ENCODE results near the gene GSTO2.

DNA sequence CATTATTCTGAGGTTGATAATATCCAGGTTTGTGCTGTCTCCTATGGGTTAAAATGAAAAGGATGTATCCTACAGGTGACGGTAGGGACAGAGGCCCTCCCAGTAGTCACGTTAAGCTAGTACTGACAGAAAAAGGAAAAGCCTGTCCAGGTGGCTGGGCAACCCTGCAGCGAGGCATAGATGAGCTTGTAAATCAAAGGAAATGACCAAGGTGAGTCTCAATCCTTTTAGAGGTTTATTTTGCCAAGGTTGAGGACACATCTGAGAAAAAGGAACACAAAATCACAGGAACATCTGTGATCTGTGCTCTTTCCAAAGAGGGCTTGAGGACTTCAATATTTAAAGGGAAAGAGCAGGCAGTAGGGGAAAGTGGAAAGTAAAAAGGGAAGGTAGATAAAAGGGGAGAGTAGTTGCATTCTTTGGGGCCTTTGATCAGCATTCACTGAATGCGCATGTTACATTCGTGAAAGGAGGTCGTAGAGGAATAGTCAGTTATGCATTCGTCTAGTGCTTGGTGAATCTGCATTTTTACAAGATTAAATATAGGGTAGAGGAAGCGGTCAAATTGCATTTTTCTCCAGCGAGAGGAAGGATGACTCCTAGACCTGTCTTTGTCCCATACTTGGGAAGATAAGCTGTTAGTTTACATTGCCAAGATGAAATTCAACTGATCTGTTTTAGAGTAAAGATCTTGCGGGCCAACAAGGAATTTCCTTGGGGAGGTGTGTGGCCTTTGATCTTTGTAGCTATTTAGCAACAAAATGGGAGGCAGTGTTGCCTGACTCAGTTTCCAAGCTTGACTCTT lies 15.2 kb upstream of the GSTO2 start:
- TF ChIP-seq, protein P1, sequence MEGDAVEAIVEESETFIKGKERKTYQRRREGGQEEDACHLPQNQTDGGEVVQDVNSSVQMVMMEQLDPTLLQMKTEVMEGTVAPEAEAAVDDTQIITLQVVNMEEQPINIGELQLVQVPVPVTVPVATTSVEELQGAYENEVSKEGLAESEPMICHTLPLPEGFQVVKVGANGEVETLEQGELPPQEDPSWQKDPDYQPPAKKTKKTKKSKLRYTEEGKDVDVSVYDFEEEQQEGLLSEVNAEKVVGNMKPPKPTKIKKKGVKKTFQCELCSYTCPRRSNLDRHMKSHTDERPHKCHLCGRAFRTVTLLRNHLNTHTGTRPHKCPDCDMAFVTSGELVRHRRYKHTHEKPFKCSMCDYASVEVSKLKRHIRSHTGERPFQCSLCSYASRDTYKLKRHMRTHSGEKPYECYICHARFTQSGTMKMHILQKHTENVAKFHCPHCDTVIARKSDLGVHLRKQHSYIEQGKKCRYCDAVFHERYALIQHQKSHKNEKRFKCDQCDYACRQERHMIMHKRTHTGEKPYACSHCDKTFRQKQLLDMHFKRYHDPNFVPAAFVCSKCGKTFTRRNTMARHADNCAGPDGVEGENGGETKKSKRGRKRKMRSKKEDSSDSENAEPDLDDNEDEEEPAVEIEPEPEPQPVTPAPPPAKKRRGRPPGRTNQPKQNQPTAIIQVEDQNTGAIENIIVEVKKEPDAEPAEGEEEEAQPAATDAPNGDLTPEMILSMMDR (IDR thresholded peaks at IDR 0.05) = no peak
- TF ChIP-seq POLR2A (IDR thresholded peaks at IDR 0.05) = no peak
- no peak for TF ChIP-seq POLR2AphosphoS5 (IDR thresholded peaks at IDR 0.05)

All from prostate gland (tissue), 2 donors.